Skin of body (tissue), 2 donors: Measurements from ENCODE around the gene CLEC10A. TPM values are rescaled to one million over a fixed set of nuclear protein-coding genes. Genes with fewer than 3 reads are reported as not detected.
"Not testable (repeated sequence)": the region's sequence is repeated elsewhere in the genome, so short reads cannot be mapped to it uniquely, and the experiment has no call there.

Experiments
- DNase-seq: peaks from one replicate; lab custom pipeline; 2025; lab: John Stamatoyannopoulos, UW
- total RNA-seq: library from RNA; depleted of rRNA; stranded (reverse); fragments of >200 nt; gene quantifications from one replicate; pipeline ENCODE4 v1.2.3, GENCODE V29; 2014

CLEC10A gene
- total RNA-seq, 1 donor from 2014 or later = 3.7 TPM

DNA sequence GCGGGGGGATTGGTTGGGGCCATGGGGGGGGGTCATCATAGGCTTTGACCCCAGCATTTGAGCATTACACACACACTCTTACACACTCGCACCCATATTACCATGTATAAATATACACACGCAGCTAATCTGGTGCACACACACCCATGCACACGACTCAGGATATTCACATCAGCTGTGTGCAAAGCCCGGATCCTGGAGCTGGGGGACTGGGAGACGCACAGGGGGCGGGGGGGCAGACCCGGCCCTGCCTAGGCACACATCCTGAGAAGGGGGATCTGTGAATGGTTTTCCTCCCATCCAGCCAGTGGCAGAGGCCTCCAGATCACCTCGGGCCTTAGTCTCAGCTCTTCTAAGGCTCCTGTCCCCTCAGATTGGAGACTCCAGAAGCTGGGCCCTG lies 28.9 kb upstream of the CLEC10A start:
- no peak for DNase-seq

DNA sequence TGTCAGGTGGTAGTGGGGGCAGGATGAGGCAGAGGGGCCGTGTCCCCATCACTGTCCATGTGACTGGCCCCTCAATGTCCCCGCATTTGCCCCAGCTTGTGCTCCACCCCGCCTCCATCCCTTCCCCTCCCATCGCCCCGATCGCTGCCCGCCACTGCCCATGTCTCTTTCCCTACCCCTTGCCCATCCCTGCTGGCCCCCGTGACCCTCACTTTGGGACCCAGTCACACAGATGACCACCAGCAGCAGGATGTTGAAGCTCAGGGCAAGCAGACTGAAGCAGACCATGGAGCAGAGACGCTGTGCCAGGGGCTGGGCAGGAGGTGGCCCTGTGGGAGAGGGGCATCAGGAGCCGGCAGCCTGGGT lies 28.5 kb upstream of the CLEC10A start:
- DNase-seq = no peak

DNA sequence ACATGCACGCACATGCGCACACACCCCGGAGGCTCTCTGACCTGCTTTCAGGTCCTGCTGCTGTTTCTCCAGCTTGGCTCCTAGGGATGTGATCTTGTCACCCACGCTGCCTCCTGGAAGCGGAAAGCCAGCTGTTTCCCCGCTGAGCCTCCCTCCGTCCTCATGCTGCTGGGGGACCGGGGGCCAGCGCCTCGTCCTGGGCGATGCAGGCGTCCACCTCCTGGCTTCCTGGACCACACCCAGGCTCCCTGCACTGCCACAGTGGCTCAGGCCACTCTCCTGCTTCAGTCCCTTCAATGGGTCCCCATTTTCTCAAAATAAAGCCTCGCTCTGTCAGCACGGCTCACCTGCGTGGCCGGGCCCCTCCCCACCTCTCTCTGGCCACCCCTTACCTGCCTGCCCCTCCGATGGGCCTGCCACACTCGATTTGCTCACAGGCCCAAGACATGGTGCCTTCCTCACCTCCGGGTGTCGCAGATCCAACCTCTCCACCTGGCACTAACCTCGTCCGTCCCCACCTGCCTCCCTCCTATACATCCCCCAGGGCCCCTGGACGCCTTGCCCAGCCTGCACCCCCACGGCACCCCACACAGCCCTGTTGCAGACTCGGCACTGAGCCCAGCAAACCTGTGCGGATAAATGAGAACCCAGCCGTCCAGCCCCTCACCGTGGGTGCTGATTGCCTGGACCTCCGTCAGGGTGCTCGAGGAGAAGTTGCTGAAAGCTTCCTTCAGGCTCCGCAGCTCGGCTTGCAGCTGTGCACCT lies 27.9 kb upstream of the CLEC10A start:
- DNase-seq = no peak

DNA sequence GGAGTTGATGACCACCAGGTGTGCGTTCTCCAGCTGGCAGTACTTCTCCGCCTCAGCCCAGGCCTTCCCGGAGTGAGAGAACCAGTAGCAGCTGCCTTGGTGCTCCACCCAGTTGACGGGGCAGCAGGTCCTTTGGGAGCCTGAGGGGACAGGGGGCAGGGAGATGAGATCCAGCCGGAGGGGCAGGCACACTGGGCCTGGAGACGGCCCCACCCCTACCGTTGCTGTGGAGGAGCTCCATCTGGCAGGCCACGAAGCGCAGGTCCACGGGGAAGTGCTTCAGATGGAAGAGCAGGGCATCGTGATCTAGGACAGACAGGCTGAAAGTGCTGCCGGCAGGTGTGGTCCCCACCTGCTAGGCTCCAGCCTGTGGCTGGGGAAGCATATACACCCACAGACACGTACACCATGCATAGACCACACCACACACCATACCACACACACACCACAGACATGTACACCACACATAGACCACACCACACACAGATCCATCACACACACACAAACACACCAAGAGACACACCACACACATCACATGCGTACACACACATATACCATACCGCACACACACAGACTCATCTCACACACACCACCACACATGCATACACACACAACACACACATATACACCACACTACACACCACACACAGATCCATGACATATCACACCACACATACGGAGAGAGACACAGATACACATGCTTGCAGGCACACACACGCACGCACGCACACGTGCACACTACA lies 27.1 kb upstream of the CLEC10A start:
- DNase-seq = no peak

DNA sequence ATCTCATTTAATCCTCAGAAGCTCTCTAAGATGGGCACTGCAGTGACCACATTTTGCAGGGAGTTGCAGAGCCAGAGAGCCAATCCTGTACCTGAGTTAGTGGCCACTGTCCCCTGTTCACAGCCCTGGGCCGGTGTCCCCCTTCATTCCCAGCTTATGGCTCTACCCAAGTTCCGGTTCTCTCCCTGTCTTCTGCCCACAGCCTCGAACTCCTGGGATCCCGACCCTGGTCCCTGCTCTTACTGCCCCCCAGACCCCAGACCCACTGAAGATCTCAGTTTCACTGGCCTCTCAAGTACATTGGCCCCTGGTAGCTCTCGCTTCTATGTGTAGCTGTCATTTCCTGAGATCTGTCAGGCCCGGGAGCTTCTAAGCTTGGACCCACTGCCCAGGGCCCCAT lies 22.4 kb upstream of the CLEC10A start:
- DNase-seq = no peak

DNA sequence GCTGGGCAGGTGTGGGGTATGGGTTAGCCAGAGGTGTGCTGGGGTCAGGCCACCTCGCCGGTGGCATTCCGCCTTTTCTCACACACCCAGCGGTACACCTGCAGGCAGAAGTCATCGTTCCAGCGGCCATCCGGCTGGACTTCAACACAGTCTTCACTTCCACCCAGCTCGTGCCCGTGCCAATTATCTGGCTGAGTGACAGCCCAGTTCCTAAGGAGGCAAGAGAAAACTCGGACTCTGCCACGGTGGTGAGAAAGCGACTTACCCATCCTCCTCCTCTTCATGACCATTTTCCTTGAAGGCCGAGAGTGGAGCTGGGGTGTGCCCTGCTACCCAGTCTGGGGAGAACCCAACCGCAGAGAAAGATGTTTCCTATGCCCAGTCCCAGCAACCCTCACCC lies 21.5 kb upstream of the CLEC10A start:
- DNase-seq = no peak

DNA sequence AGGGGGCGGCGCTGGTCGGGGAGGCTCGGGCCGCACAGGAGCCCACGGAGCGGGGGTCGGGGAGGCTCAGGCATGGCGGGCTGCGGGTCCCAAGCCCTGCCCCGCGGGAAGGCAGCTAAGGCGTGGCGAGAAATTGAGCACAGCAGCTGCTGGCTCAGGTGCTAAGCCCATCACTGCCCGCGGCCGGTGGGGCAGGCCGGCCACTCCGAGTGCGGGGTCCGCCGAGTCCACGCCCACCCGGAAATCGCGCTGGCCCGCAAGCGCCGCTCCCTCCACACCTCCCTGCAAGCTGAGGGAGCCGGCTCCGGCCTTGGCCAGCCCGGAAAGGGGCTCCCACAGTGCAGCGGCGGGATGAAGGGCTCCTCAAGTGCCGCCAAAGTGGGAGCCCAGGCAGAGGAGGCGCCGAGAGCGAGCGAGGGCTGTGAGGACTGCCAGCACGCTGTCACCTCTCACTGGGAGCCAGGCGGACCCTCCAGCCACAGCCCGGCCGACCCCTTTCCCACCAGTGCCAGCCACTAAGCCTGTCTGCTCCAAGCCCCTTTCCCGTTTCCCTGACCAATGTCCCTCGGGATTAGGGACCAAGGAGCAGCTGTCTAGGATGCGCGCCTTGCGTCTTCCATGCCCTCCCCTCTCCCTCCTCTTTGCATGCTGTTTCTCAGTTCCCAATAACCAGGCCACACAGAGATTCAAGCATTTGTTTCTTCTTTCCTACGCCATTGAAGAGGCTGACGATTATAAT lies 20.8 kb upstream of the CLEC10A start:
- DNase-seq = not testable (repeated sequence)

DNA sequence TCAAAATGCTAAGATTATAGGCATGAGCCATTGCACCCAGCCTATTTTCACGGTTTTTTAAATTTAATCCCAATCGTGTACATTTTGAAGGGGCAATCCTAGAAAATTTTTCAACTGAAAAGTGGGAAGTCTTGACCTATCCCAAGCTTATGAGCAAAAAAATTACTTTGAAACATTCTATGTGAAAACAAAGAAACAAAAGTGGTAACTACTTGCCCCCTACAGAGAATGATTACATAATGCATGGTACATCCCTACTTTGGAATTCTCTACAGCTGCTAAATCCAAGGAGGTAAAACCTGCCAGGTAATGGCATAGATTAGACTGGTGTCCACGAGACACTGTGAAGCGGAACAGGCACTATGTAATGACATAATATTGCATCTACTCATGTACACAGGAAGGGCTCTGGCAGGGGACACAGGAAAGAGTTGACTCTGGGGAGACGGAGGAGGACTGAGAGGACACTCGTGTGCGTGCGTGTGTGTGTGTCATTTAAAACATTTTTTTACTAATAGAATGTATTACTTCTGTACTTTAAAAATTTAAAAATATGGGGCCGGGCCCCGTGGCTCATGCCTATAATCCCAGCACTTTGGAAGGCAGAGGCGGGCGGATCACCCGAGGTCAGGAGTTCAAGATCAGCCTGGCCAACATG lies 18.9 kb upstream of the CLEC10A start:
- no peak for DNase-seq

DNA sequence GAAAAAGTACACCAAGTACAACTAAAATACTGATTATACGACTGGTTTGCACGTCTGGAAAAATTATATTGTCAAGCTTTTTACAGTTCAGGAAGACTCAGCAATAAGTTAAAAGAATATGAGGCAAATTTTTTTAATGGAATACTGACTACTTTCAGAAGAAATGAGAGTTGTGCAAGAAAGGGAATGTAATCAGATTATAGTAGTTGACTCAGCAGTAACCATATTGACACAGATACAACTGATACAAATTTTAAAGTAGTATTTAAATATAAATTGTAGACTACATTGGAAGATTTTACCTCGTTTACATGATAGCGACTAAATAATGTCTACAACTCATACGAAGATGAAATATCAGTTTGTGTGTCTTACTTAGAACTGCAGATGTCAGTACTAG lies 17.9 kb upstream of the CLEC10A start:
- no peak for DNase-seq

DNA sequence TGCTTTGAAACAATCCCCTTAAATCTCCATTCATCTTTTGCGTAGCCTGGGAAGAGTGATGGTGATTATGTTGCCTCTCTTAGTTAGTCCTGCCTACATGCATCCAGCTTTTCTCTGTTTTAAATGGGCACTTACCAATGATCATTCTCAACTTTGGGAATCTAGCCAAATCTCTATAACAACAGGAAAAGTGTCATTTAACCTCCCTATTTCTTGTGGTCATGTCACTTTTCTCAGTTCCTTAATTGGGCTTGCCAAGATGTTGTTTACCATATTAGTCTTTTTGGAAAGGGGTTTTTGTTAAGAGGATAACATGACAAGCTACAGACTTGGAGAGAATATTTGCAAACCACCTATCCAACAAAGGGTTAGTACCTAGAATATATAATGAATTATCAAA lies 15.6 kb upstream of the CLEC10A start:
- no peak for DNase-seq

DNA sequence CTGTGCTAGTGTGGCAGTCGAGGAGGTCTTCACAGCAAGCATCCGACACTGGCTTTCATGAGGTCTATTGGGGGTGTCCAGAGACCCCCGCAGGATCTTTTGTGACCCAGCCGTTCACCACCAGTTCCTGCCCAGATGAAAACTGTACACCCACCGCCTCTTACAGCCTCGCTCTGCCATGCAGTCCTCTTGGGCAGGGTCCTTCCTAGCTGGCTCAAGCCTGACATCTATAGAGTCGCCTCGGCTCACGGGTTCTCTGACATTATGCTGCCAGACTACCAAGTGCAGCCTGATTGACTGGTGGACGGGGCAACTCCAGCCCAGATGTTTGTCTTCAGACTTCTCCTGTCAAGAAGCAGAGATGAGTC lies 14.6 kb upstream of the CLEC10A start:
- no peak for DNase-seq

DNA sequence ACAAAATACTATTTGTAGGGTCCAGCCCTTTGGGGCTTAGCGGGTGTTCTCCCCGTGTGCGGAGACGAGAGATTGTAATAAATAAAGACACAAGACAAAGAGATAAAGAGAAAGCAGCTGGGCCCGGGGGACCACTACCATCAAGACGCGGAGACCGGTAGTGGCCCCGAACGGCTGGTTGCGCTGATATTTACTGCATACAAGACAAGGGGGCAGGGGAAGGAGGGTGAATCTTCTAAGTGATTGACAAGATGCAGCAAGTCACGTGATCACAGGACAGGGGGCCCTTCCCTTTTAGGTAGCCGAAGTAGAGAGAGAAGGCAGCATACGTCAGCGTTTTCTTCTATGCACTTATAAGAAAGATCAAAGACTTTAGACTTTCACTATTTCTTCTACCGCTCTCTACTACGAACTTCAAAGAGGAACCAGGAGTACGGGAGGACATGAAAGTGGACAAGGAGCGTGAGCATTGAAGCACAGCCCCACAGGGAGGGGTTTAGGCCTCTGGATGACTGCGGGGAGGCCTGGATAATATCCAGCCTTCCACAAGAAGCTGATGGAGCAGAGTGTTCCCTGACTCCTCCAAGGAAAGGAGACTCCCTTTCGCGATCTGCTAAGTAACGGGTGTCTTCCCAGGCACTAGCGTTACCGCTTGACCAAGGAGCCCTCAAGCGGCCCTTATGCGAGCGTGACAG lies 11.4 kb upstream of the CLEC10A start:
- not testable (repeated sequence) for DNase-seq

DNA sequence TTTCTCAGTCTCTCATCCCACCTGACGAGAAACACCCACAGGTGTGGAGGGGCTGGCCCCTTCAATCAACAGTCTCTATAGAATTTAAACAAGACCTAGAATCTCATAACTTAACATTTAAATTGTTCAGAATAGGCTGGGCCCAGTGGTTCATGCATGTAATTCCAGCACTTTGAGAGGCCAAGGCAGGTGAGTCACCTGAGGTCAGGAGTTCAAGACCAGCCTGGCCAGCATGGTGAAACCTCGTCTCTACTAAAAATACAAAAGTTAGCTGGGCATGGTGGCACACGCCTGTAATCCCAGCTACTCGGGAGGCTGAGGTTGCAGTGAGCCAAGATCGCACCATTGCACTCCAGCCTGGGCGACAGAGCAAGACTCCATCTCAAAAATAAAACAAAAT lies 9.5 kb upstream of the CLEC10A start:
- not testable (repeated sequence) for DNase-seq

DNA sequence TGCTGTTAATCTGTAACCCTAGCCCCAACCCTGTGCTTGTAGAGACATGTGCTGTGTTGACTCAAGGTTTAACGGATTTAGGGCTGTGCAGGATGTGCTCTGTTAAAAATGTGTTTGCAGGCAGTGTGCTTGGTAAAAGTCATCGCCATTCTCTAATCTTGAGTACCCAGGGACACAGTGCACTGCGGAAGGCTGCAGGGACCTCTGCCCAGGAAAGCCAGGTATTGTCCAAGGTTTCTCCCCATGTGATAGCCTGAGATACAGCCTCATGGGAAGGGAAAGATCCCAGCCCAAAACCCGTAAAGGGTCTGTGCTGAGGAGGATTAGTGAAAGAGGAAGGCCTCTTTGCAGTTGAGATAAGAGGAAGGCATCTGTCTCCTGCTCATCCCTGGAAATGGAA lies 8.4 kb upstream of the CLEC10A start:
- not testable (repeated sequence) for DNase-seq

DNA sequence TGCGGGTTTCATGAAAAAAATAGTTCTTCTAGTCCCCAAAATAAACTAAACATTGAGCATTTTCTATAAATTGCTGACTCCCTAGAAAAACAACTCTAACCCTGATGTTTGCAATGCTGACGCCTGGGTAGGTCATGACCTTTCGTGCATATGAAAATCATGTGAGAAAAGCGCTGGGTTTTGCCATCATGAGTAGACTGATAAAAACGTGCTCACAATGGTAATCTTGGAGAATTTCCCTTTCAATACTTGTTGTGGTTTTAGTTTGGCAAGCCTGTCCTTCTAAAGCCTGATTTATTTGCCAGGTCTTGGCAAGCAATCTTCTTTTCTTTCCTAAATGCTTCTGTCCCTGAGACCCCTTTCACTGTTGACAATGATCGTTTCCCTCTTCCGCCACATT lies 4.0 kb upstream of the CLEC10A start:
- DNase-seq = no peak

DNA sequence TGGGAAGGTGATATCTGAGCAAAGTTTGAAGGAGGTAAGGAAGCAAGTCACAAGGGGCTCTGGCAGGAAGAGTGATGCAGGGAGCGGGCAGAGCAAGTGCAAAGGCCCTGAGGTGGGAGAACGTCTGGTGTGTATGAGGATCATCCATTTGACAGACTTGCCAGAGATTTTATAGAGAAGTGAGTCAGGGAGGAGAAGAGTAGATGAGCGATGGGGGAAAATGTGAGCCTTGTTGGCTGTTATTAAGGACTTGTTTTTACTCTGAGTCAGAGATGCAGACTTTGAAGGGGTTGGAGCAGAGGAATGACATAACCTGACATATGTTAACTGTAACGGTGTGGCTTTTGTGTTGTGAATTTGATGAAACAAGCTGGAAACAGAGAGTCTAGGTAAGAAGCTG lies 3.5 kb upstream of the CLEC10A start:
- no peak for DNase-seq

DNA sequence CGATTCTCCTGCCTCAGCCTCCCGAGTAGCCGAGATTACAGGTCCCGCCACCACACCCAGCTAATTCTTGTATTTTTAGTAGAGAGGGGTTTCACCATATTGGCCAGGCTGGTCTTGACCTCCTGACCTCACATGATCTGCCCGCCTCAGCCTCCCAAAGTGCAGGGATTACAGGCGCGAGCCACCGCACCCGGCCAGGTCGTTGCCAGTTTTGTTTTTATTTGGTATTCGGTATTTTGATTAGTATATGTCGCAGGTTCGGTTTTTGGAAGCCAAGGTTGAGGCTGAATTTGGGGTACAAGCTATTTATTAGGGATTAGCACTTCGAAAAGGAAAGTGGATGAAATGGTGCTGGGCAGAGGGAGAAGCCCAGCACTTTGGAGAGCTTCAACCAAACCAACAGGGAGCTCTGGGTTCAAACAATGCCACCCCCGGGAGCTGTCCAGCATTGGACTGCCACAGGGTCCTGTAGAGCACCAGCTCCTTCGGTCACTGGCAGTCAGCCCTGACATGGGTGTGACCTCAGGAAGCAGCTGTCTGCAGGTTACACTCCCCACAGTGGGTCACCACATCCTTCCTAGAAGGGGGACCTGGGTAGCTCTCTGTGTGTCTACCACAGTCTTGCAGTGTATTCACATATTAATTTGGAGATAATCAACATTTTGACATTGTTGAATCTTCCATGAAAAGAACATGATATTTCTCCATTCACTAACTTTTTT lies 1.5 kb upstream of the CLEC10A start:
- DNase-seq = no peak

DNA sequence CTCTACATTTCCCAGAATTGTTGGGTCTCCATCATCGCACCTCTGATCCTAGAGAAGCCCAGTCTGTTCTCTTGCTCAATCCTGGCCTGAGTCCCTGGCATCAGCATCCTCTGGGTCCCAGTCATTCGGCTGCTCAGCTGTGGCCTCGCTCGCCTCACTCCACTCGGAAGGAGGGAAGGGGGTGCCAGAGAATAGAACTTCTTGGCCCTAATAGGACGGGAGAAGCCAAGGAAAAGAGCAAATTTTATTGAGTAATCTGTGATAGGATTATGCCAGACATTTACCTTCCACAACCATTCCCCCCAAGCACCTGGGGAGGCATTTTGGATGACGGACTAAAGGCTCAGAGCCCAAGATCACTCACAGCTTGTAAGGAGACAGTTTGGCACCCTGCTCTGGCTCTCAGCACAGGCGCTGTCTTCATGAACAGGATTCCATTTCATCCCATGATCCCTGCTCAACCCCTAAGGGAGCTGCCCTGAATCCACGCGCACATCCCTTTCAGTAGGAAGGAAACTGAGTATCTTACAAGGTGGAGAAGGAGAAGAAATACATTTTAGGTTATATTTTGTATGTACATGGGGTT lies 498 bp upstream of the CLEC10A start:
- DNase-seq = no peak

DNA sequence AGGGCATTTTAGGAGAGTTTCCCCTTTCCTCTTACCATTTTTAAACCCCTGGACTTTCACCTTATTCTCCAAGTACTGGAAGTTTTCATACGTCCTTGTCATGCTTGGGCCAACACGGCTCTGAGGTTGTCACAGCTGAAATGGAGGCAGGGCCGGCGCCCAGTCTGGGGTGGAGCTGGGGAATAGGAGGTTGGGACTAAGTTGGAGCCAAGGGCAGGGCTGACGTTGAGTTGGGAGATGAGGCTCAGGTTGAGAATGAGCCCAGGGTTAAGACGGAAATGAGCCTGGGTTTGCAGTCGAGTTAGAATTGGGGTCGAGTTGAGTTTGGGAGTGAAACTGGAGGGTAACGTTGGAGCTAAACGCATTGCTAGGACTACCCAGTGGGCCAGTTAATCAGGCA lies 1.3 kb downstream of the CLEC10A start:
- DNase-seq = no peak

DNA sequence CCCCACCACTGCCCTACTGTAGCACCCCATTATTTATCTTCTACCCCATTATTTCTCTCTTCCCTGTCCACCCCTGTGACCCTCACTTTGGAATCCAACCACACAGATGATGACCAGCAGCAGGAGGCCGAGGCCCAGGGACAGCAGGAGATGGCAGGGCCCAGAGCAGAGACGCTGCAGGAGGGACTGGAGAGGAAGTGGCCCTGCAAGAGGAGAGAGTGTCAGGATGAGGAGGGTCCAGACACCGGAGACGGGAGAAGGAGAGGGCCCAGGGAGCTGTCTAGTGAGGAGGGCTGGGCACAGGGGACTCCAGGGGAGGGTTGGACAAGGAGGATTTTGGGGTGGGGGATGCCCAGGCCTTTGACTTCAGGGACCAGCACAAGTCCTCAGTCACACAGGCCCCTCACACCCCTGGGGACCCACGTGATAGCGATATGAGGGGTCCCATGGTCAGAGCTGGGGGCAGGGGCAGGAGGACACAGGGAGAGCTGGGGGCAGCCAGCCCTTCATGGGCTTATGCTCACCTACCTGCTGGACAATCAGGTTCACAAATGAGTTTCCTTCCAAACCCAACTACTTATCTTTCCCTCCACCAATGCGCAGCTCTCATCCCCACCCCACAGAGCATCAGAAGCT lies 2.0 kb downstream of the CLEC10A start:
- no peak for DNase-seq
